Astrocyte of the cerebellum (primary cell): Measurements from ENCODE around the gene RIPPLY2.
A peak's percentile ranks its signal among the peaks of the same experiment; 100 is the strongest.
"Not testable (repeated sequence)": the region's sequence is repeated elsewhere in the genome, so short reads cannot be mapped to it uniquely, and the experiment has no call there.

Experiments used
- DNase-seq: peaks from one replicate; pipeline ENCODE4 v3.0.0-alpha.2; 2011; ENCODE audit warnings: low read depth
- H3K4me3 ChIP-seq: 2 replicates; pipeline ENCODE4 v1.5.1; 2011; ENCODE audit warnings: mild to moderate bottlenecking, low read depth, low read length, moderate library complexity
- in situ Hi-C: cut with HindIII; loops from 2 replicates; pipeline ENCODE4 v1.10.0; 2017; ENCODE audit warnings: low sequenced_read_pairs
- TF ChIP-seq, protein P1 (sequence below): IDR thresholded peaks from 2 replicates; pipeline ENCODE4 v1.5.1; 2012; ENCODE audit warnings: low read length, low read depth, moderate library complexity, mild to moderate bottlenecking; ENCODE audit errors: missing control alignments

RIPPLY2 gene, protein sequence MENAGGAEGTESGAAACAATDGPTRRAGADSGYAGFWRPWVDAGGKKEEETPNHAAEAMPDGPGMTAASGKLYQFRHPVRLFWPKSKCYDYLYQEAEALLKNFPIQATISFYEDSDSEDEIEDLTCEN

DNA sequence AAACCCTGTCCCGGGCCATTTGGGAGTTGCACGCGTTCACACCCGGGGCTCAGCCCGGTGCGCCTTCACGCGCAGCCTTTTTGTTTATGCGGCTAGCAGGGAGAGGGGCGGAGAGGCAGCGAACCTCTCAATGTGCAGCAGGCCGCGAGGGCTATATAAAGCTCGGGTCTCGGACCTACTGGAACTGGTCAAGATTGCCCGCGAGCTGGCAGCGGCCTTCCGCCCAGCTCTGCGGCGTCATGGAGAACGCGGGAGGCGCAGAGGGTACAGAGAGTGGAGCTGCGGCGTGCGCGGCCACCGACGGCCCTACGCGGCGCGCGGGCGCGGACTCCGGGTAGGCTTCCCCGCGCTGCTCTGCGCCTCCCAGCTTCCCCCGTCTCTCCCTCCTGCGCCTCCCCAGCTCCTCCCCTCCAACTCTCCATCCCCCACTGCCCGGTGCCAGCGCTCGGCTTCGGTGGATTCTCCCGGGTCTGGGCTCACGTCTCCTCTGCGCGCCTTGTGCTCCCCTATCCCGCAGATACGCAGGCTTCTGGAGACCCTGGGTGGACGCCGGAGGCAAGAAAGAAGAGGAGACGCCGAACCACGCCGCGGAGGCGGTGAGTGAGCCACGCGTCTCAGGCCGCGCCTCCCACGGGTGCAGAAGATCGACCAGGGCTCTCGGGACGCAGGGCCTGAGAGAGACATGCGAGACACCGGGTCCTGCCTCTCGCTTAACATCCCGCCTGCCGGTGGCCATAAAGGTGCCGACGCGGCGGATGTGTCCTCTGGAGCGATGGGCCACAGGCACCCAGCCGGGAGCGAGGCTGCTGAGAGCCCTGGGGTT is at the start of gene RIPPLY2:
TSS of gene RIPPLY2 (plus strand) at position 183 of the 823 bp plus-strand sequence. CDS start at position 240, 57 bp downstream.
- in situ Hi-C loops, result no loop called here
- no peak for DNase-seq
- H3K4me3 ChIP-seq, result peak within 1 kb of the TSS; percentile 42
- TF ChIP-seq, protein P1, sequence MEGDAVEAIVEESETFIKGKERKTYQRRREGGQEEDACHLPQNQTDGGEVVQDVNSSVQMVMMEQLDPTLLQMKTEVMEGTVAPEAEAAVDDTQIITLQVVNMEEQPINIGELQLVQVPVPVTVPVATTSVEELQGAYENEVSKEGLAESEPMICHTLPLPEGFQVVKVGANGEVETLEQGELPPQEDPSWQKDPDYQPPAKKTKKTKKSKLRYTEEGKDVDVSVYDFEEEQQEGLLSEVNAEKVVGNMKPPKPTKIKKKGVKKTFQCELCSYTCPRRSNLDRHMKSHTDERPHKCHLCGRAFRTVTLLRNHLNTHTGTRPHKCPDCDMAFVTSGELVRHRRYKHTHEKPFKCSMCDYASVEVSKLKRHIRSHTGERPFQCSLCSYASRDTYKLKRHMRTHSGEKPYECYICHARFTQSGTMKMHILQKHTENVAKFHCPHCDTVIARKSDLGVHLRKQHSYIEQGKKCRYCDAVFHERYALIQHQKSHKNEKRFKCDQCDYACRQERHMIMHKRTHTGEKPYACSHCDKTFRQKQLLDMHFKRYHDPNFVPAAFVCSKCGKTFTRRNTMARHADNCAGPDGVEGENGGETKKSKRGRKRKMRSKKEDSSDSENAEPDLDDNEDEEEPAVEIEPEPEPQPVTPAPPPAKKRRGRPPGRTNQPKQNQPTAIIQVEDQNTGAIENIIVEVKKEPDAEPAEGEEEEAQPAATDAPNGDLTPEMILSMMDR, result no peak

DNA sequence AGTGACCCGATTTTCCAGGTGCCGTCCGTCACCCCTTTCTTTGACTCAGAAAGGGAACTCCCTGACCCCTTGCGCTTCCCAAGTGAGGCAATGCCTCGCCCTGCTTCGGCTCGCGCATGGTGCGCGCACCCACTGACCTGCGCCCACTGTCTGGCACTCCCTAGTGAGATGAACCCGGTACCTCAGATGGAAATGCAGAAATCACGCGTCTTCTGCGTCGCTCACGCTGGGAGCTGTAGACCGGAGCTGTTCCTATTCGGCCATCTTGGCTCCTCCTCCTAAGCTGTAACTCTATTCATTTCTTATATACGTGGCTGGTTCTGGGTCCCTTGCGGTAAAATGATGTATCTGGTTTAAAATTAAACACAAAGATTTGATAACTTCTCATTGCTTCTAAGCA is 49.7 kb upstream of the RIPPLY2 start:
- in situ Hi-C loops, DNase-seq, H3K4me3 ChIP-seq: not testable (repeated sequence)

DNA sequence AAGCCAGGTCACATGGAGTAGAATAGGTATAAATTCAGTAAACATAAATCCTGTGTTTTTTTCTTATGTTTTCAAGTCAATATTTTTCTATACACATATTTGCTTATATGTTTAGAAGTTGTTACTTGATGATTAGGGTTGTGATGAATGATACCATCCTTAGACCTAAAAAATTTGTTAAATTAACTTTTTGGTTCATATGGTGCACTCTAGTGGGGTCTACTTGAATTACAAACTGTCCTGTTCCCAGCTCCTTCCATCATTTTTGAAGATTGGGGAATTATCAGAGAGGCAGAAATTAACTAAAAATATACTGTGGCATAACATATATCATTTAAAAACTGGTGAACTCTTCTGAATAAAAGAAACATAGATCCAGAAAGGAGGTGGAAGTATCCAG is 48.3 kb upstream of the RIPPLY2 start:
- no peak for DNase-seq
- TF ChIP-seq, protein P1, result no peak
- in situ Hi-C loops, result no loop called here
- H3K4me3 ChIP-seq, result no peak overlapping the region

DNA sequence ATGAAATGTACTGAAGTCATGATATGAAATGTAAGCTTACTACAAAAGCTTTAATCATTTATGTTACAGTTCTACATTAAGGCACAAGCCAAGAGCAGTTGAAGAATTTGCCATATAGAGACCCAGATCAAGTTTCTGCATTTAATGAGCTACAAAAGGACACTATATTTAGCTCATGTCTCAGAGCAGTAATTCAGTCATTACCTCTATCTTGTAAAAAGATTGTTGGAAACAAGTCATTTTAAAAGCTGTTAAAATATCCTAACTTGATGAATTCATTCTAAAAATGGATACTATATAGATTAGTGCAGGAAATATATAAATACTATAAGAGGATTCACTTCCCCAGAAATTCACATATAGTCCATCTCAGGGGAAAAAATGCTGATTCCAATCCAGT is 45.2 kb upstream of the RIPPLY2 start:
- in situ Hi-C loops, result no loop called here
- TF ChIP-seq, protein P1, result no peak
- no peak for DNase-seq
- H3K4me3 ChIP-seq, result no peak overlapping the region

DNA sequence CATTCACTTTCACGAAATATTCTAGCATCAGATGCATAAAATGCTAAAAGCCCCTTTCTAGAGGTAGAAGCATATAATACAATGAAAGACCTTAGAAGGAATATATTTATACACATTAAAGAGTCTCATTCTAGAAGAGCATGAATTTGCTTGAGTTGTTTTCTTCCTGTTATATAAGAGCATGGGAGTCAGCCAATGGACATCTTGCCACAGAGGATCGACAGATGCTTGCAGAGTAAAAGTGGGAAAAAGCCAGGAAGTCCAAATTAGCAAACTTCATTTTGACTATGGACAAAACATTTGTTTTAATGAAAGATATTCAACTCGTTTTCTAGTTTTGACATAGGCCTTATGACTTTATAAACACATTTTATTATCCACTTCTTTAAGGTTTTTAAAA is 44.2 kb upstream of the RIPPLY2 start:
- in situ Hi-C loops, result no loop called here
- TF ChIP-seq, protein P1, result no peak
- DNase-seq, result no peak
- H3K4me3 ChIP-seq, result no peak overlapping the region

DNA sequence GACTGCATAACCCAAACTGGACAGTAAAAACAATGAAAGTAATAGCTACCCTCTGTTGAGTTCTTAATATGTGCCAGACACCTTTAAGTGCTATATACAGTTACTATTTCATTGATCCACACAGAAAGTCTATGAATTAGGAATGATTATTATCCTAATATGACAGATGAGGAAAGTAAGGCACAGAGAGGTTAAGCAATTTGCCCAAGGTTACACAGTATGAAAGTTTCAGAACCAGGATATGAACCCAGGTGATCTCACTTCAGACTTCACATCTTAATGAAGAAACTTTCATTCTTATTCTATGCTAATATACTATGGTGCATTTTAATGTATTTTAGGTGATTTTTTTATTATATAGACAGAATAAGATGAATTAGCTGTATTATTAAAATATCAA is 40.6 kb upstream of the RIPPLY2 start:
- H3K4me3 ChIP-seq, result no peak overlapping the region
- TF ChIP-seq, protein P1, result no peak
- no peak for DNase-seq
- in situ Hi-C loops, result no loop called here

DNA sequence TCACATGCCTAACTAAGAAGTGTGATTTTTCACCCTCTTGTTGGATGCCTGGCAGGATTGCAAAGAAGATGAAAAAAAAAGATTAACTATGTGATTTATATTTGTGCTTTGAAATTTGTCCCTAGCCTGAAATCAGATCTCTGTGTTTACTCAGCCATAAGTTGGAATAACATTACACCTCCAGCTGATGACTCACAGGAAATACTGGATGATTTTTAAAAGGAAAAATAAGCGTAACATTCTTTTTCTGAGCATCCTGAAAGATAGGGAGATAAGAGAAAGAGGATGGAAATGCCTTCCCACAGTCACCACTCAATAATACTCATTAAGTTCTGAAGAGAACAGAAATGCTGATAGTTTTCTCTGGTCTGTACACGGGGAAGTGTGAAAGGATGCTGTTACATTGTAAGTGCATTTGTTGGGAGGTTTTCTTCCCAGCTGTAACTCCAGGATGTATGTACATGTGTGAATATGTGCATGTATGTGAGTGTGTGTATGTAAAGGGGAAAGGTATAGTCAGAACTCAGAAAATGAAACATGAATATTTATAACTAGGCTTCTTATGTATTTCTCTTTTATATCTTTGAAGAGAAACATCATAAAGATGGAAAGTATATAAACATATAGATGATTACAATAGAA is 37.4 kb upstream of the RIPPLY2 start:
- TF ChIP-seq, protein P1, result no peak
- H3K4me3 ChIP-seq, result no peak overlapping the region
- no peak for DNase-seq
- in situ Hi-C loops, result no loop called here
